Retina (tissue), 1 donor: Measurements from ENCODE around the gene RALB.

Experiments
- DNase-seq: peaks from one replicate; pipeline ENCODE4 v3.0.0-alpha.2; 2016

Gene RALB

GRCh38 chr2:120269076-120269744 is 16.6 kb downstream of the RALB start:
- DNase-seq: no peak

DNA sequence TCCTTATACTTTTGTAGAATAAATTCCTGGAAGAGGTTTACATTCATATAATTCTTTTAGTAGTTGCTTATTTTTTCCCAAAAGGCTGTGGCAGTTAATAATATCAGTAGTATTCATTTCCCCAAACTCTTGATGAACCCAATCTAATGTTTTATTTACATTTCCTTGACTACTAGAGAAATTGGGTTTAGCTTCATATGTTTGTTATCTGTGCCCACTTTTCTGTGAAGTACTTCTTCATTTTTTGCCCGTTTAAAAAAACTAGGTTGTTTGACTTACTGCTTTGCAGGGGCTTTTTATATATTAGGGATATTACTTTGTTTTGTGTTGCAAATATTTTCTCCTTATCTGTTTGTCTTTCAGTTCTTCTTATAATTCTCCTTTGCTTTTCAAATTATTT is 17.2 kb downstream of the RALB start:
- no peak for DNase-seq

- no peak for DNase-seq
Measured at GRCh38 chr2:120271711-120272379, 19.2 kb downstream of the RALB start.

GRCh38 chr2:120272763-120273481 is 20.3 kb downstream of the RALB start:
- no peak for DNase-seq

DNA sequence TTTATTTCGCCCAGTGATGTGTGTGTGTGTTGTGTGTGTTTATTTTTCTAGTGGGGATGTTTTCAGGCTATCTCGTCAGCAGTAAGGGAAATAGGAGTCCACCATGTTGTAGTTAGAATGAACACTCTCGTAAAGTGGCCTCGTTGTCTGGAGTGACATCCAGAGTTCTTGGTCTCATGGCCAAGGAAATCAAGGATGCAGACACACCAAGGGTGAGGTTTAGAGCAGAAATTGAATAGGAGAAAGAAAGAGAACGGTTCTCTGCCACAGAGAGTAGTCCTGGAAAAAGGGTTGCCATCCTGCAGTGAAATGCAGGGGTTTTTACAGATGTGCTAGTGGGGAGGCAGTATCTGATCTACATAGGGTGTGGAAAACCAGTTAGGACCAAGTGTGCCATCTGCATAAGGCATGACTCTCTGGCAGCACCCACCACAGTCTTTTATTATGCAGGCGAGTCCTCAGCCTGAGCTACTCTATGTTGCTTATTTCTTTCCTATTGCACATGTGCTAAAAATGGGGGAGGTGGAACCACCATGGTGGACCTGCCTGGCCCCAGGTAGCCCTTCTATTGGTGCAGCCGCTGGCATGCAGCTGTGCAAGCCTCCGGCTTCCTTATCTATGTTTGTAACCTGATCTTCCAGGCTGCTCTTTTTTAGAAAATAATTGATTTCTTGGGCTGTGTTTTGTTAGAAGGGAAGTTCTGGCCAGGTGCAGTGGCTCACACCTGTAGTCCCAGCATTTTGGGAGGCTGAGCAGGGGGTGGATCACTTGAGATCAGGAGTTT is 23.2 kb downstream of the RALB start:
- no peak for DNase-seq

GRCh38 chr2:120277505-120278205 is 25.0 kb downstream of the RALB start:
- no peak for DNase-seq

- DNase-seq: peak; percentile 11
Measured at GRCh38 chr2:120278901-120279300, 26.2 kb downstream of the RALB start.

GRCh38 chr2:120279708-120280107 is 27.1 kb downstream of the RALB start:
- no peak for DNase-seq

DNA sequence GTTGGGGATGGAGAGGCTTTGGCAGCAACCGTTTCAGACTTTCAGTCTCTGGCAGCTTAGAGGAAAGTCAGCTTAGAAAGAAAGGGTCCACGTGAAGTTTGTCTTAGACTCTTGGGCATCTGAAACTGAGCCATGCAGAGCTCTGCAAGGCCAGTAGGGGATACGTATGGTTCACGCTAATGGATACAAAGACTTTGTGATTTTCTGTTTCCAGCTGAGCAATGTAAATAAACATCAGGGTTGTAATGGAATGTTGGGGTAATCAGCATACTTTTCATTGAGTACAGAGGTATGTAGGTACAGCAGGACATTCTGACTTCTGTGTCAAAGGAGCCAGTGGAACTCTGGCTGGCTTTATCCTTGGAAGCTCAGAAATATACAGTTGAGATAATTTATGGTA is 31.0 kb downstream of the RALB start:
- DNase-seq: no peak

- DNase-seq: no peak
Measured at GRCh38 chr2:120285056-120285455, 32.4 kb downstream of the RALB start.

DNA sequence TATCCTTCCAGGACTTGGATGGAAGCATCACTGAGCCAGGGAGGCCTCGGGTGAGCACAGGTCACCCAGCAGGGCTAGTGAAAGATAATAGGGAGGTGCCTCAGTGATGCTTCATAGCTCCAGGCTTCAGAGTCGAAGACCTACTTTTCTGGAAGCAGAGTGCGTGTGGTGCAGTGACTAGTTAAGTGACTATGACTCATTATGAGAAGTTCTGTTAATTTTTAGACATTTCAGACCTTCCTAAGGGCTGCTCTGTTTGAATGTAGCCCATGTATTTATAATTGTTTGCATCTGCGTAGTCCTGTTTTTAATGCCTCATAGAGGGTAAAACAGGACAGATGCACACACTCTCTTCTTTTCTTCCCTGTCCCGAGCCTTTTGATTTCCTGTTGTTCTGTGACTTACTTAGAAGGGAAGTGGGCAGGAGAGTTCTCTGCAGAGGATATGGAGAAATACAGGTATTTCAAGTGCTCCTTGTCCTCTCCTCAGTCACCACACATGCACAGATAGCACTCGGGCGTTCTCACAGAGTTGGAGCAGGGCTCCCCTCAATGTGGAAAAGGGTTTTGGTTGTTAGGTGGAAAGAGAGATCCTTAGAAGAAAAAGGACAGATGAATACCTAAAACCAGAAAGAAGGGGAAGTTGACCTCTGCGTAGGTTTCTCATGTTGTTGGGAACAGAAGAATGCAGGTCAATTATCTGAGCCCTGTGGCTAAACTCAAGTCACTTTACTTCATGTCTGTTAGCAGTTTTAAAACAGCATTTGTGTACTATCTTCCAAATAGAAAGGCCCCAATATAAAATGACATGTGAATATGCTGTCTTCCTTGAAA is 34.7 kb downstream of the RALB start:
- no peak for DNase-seq

DNA sequence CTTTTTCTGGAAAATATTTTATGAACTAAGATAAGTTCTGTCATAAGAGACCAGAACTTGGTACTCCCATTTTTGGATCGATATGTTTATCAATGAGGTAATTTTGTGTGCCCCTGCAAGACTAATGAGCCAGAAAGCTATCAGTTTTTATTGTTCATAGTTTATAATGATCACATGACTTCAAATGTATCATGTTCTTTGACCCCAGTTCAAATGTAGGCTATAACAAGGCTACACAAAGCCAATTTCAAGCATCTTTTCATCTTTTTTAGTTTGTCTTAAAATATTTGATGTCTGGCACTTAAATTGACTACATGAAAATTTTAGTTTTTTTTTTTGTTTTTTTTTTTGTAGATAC is 35.3 kb downstream of the RALB start:
- no peak for DNase-seq

DNA sequence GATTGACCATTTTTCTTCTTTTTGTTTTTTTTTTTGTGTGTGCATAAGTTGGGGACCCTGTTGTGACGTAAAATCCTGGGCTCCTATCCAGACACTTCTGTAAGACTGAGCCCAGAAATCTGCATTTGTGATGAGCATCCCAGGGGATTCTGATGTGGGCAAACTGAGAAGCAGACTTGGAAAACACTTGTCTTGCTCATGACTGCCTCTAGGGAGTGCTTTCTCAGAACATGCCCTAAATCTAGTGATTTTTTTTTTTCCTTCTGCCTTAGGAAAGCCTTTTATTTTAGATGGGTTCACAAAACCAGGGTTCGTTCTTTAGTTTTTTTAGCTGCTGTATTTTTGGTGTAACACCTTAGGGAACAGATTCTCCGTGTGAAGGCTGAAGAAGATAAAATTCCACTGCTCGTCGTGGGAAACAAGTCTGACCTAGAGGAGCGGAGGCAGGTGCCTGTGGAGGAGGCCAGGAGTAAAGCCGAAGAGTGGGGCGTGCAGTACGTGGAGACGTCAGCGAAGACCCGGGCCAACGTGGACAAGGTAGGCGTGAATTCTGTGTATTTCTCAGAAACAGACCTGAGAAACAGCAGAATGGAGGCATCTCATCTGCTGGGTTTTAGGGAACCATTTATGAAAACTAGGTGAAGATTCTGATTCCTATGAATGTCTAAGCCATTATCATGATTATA is 36.7 kb downstream of the RALB start:
- DNase-seq: no peak

- DNase-seq: no peak
Measured at GRCh38 chr2:120290737-120291136, 38.1 kb downstream of the RALB start.

DNA sequence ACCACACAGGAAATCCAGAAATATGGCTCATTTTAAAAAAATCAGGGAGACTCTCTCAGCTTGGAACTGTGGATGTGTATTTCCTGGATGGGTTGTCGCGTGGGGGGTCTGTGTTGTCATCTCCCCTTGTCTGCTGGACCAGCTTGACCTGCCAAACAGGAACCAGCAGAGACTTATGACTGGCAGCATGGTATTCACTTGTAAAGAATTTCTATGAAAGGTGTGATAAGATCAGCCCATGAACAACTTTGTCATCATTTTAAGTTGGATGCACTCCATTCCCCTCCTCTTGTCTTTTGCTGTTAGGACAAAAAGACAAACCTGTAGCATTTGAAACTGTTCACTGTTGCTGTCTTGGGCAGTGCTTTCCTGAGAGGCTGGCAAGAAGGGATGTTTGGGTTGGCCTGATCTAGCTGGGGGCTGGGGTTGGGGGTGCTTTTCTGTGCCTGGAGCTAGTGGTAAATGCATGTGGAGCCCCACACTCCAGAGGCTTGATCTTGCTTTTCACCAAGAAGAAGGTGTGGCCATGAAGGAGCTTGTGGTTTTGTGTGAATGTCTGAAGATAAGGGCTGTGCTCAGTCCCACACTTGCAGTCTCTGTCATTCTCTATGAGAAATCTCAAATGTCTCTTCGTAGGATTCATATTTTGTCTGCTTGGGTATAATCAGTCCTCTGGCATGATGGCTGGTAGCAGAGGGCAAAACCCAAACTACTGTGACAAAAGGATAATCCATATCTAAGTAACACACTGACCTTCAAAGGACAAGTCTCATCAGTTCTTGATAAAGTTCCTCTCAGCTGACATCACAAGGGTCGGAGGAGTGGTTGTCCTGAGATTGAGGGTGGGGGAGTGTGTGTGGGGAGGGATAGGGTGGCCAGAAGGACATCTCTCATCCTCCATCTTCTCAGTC is 39.0 kb downstream of the RALB start:
- no peak for DNase-seq

GRCh38 chr2:120293096-120294007 is 40.7 kb downstream of the RALB start:
- DNase-seq: no peak

- DNase-seq: no peak
Measured at GRCh38 chr2:120294008-120294340, 41.3 kb downstream of the RALB start.

DNA sequence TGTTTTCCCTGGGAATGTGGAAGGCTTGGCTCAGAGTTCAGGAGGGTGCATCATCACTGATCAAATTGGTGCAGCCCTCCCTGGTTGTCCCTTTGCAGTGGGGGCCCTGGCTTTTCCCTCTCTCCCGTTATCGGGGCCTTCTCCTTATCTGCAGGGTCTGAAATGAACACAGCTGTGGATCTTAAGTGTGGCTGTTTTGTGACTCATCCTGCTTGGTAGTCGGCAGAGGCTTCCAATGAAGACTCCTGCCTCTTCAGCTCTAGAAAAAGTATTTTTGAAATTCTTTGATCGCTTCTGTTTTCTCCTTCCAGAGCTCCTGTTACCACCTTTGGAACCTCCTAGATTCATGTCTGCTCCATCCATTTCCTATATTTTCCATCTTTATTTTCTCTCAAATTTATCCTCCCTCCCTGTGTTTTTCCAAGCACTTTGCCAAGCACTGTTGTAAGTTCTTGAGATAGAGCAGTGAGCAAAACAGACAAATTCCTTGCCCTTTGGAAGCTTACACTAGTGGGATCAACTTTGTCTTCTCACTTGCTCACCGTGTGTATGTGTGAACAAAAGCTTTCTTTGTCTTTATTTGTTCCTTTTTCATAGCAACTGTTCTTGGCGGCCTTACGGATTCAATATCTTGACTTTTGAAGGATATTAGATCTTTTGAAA is 45.7 kb downstream of the RALB start:
- no peak for DNase-seq

GRCh38 chr2:120299004-120299403 is 46.4 kb downstream of the RALB start:
- DNase-seq: no peak
